Keratinocyte (primary cell): ENCODE results near the gene PLAC1. TPM values are rescaled to one million over a fixed set of nuclear protein-coding genes. Genes with fewer than 3 reads are reported as not detected.

Experiments used
- DNase-seq: peaks from one replicate; pipeline ENCODE4 v3.0.0-alpha.2; 2011; ENCODE audit warnings: low read depth, missing footprints, low spot score
- FAIRE-seq: peaks from 2 replicates; lab custom pipeline; 2011; peaks lifted over from hg19 to GRCh38; lab: Jason Lieb, UNC
- H2AFZ ChIP-seq: 2 replicates; pipeline ENCODE4 v1.6.0; 2012; ENCODE audit warnings: low read length, control low read depth, inconsistent platforms; ENCODE audit not compliant: control insufficient read depth
- H3K27ac ChIP-seq: 2 replicates; pipeline ENCODE4 v1.5.1; 2011; ENCODE audit warnings: low read length; ENCODE audit not compliant: control insufficient read depth, insufficient read depth
- H3K27me3 ChIP-seq: 3 replicates; pipeline ENCODE4 v1.6.0; 2011; ENCODE audit warnings: low read length; ENCODE audit not compliant: control insufficient read depth, insufficient read depth; ENCODE audit errors: extremely low read depth
- H3K36me3 ChIP-seq, 2 experiments: 2 replicates in 1 of 2; 3 replicates in 1 of 2; pipeline ENCODE4 v1.5.1; 2011; ENCODE audit warnings: low read length in 2 of 2, mild to moderate bottlenecking in 1 of 2; ENCODE audit not compliant: control insufficient read depth in 2 of 2, insufficient read depth in 2 of 2; ENCODE audit errors: extremely low read depth in 1 of 2
- H3K4me1 ChIP-seq: 3 replicates; pipeline ENCODE4 v1.5.1; 2011; ENCODE audit warnings: low read length; ENCODE audit not compliant: control insufficient read depth, insufficient read depth; ENCODE audit errors: extremely low read depth
- H3K4me2 ChIP-seq: 3 replicates; pipeline ENCODE4 v1.6.0; 2011; ENCODE audit warnings: low read depth, low read length; ENCODE audit not compliant: control insufficient read depth, insufficient read depth; ENCODE audit errors: extremely low read depth
- H3K4me3 ChIP-seq, 3 experiments: fragments of 200-600 bp in 1 of 3; sonication (generic) in 1 of 3; 2 replicates in 2 of 3; 3 replicates in 1 of 3; pipeline ENCODE4 v1.5.1; 2011 to 2016; ENCODE audit warnings: low read length in 3 of 3, mild to moderate bottlenecking in 3 of 3, control low read depth in 2 of 3, inconsistent platforms in 1 of 3, low read depth in 1 of 3, mixed read lengths in 1 of 3, mixed run types in 1 of 3, moderate library complexity in 1 of 3; ENCODE audit not compliant: control insufficient read depth in 2 of 3, insufficient read depth in 2 of 3; ENCODE audit errors: extremely low read depth in 1 of 3
- H3K79me2 ChIP-seq: 2 replicates; pipeline ENCODE4 v1.6.0; 2012; ENCODE audit warnings: low read length; ENCODE audit not compliant: control insufficient read depth, insufficient read depth
- H3K9ac ChIP-seq: 3 replicates; pipeline ENCODE4 v1.6.0; 2011; ENCODE audit warnings: low read length; ENCODE audit not compliant: control insufficient read depth, insufficient read depth; ENCODE audit errors: extremely low read depth
- H3K9me1 ChIP-seq: 3 replicates; pipeline ENCODE4 v1.6.0; 2011; ENCODE audit warnings: low read length; ENCODE audit not compliant: control insufficient read depth, insufficient read depth; ENCODE audit errors: extremely low read depth
- H3K9me3 ChIP-seq: 2 replicates; pipeline ENCODE4 v1.5.1; 2012; ENCODE audit warnings: low read depth, low read length; ENCODE audit not compliant: control insufficient read depth
- H4K20me1 ChIP-seq: 3 replicates; pipeline ENCODE4 v1.6.0; 2011; ENCODE audit warnings: low read length; ENCODE audit not compliant: control insufficient read depth, insufficient read depth; ENCODE audit errors: extremely low read depth
- CTCF ChIP-seq, 3 experiments: IDR thresholded peaks in 1 of 3; conservative IDR thresholded peaks in 1 of 3; optimal IDR thresholded peaks in 1 of 3; 2 replicates in 2 of 3; 3 replicates in 1 of 3; pipeline versions ENCODE3 to v1.5.1; 2011; ENCODE audit warnings: low read length in 3 of 3, mild to moderate bottlenecking in 3 of 3, moderate library complexity in 2 of 3, control low read depth in 1 of 3, inconsistent platforms in 1 of 3; ENCODE audit not compliant: insufficient read depth in 2 of 3; ENCODE audit errors: extremely low read depth in 1 of 3
- EZH2 ChIP-seq: IDR thresholded peaks from one replicate; pipeline ENCODE4 v1.6.1; 2012; ENCODE audit warnings: inconsistent platforms, mild to moderate bottlenecking, low read length, moderate library complexity
- dilution Hi-C: fragments of 300-500 bp; cut with MboI; formaldehyde crosslinking; loops from one replicate; pipeline ENCODE4 v1.7.0; 2020; ENCODE audit warnings: low sequenced_read_pairs; ENCODE audit not compliant: extremely low pct_ligation_motif_present
- polyA plus RNA-seq, 5 experiments: library from polyadenylated mRNA; depleted of rRNA in 3 of 5; stranded (reverse) in 3 of 5; stranded (forward) in 1 of 5; unstranded in 1 of 5; fragments of >200 nt; gene quantifications; 1 replicate in 1 of 5; 2 replicates in 3 of 5; 3 replicates in 1 of 5; pipeline versions ENCODE4 v1.2.1 to v1.2.3, GENCODE V29; 2011 to 2012; ENCODE audit warnings: missing spikeins in 2 of 5, low read depth in 1 of 5, low replicate concordance in 1 of 5

PLAC1 gene
- polyA plus RNA-seq, 1 donor (not counting 4 experiments of a cell fraction or from before 2014, with no cell fraction given), result 8.5 TPM

DNA sequence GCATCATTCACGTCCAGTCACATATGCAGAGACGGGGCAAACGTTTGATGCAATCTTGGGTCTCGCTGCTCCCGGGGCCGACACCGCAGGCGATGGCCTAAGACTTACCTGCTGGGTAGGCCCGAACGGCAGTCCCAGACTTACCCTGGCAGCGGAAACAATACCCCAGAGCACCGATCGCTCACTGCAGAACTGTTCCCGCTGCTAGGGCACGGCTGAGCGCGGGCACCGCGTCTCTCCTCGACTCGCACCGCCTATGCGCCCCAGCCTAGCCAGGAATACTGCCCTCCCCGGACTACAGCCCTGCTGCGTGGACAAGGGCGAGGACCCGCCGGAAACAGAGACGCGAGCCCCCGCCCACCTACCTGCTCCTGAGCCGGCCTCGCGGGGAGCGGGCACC lies 112.1 kb downstream of the PLAC1 start:
- no peaks in the 10 kb centered on the region for H3K36me3 ChIP-seq
- no peaks in the 10 kb centered on the region for H3K27me3 ChIP-seq
- H4K20me1 ChIP-seq, result no peaks in the 10 kb centered on the region
- dilution Hi-C loops, result no loop called here
- H3K9me1 ChIP-seq, result no peaks in the 10 kb centered on the region
- peaks cover 22% of the 10 kb centered on the region for H3K4me1 ChIP-seq
- no peak overlapping the region for H3K27ac ChIP-seq
- no peaks in the 10 kb centered on the region for H3K9me3 ChIP-seq
- H3K9ac ChIP-seq, result no peak overlapping the region
- H2AFZ ChIP-seq, result no peak overlapping the region
- FAIRE-seq (no peak), DNase-seq (no peak)
- peaks cover 4% of the 10 kb centered on the region for H3K79me2 ChIP-seq
- H3K4me2 ChIP-seq, result no peak overlapping the region
- no peak for TF ChIP-seq EZH2
- TF ChIP-seq CTCF (optimal IDR thresholded peaks at IDR 0.05 in 1 of 3, IDR thresholded peaks at IDR 0.05 in 1 of 3, conservative IDR thresholded peaks at IDR 0.05 in 1 of 3; ENCODE audit: extremely low read depth in 1 of 3, insufficient read depth in 2 of 3, low read length in 3 of 3), result no peak
- H3K4me3 ChIP-seq, result no peak overlapping the region

DNA sequence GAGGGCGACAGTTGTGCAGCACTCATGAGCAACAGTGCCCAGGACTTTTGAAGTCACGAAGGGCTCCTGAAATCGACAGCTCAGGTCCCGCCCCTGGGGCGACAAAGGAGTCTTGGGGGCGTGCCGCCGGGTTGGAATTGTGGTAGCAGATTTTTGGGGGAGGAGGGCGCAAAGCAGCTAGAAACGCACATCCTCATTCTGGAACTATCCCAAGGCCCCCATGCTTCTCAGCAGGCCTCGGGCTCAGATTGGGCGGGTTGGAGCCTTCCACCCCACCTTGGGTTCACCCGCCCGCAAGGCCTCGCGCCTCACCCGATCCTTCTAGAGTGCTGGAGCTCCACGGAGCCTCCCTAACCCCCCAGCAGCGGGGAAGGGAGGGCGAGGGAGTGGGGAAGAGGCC lies 112.8 kb downstream of the PLAC1 start:
- H2AFZ ChIP-seq, result no peak overlapping the region
- dilution Hi-C loops, result no loop called here
- H3K27me3 ChIP-seq, result no peaks in the 10 kb centered on the region
- TF ChIP-seq CTCF (optimal IDR thresholded peaks at IDR 0.05 in 1 of 3, IDR thresholded peaks at IDR 0.05 in 1 of 3, conservative IDR thresholded peaks at IDR 0.05 in 1 of 3; ENCODE audit: extremely low read depth in 1 of 3, insufficient read depth in 2 of 3, low read length in 3 of 3) (no peak), EZH2 (no peak)
- peaks cover 21% of the 10 kb centered on the region for H3K4me1 ChIP-seq
- no peaks in the 10 kb centered on the region for H3K9me1 ChIP-seq
- no peak overlapping the region for H3K4me3 ChIP-seq
- FAIRE-seq, result no peak
- H3K9me3 ChIP-seq, result no peaks in the 10 kb centered on the region
- H3K36me3 ChIP-seq, result no peaks in the 10 kb centered on the region
- DNase-seq, result no peak
- H3K79me2 ChIP-seq, result peaks cover 4% of the 10 kb centered on the region
- H3K9ac ChIP-seq, result no peak overlapping the region
- no peaks in the 10 kb centered on the region for H4K20me1 ChIP-seq
- no peak overlapping the region for H3K4me2 ChIP-seq
- H3K27ac ChIP-seq, result no peak overlapping the region
